ENCODE data around the gene SDHB.

SDHB gene

GRCh38 chr1:17012775-17013490, 40.9 kb downstream of the SDHB start:
- no peak for DNase-seq (ENCODE audit: low spot score)

GRCh38 chr1:17011439-17012307, 42.2 kb downstream of the SDHB start, which contains the start of gene ATP13A2:
Gene ATP13A2, minus strand, starts transcription at chr1:17011928. Its CDS starts 190 bp downstream, at chr1:17011738.
- peak; percentile 69 for DNase-seq (ENCODE audit: low spot score)

DNA sequence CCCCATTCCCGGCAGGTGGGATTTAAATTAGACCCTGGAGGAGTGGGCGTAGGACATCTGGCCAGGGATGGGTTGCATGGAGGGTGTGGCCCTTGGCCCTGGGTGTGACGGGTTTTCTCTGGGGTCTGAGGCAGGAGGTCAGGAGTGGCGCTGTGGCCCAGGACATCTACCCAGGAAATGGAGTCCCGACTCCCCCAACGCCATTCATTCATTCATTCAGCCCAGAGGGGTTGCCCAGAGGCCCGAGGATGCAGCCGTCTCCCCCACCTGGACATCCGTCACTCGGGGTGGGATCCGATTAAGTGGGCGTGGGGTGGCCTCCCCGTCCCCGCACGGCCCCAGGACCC, 42.8 kb downstream of the SDHB start:
- DNase-seq (ENCODE audit: low spot score): no peak

GRCh38 chr1:17009706-17010105, 44.1 kb downstream of the SDHB start:
- no peak for DNase-seq (ENCODE audit: low spot score)

DNA sequence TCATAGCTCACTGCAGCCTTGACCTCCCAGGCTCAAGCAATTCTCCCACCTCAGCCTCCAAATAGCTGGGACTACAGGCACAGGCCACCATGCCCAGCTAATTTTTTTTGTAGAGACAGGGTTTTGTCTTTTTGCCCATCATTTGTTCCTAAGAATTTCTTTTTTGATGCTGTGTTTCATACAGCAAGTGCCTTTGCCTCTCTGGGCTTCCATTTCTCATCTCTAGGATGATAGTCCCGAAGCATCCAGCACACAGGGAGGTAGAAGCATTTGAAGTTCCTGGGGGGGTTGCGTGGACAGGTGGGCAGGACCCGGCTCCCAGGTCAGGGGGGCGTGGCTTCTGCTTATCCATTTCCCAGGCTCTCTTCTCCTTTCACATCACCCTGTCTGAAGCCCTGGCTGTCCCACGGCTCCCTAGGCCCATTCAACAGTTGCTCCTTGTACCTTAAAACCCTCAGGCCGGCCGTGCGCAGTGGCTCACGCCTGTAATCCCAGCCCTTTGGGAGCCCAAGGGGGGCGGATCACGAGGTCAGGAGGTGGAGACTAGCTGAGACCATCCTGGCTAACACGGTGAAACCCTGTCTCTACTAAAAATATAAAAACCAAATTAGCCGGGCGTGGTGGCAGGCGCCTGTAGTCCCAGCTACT, 45.5 kb downstream of the SDHB start:
- DNase-seq (ENCODE audit: low spot score): no peak

GRCh38 chr1:17007121-17007520, 46.7 kb downstream of the SDHB start:
- no peak for DNase-seq (ENCODE audit: low spot score)

- DNase-seq (ENCODE audit: low spot score): no peak
These were observed 48.5 kb downstream of the SDHB start for GRCh38 chr1:17005365-17005740.

DNA sequence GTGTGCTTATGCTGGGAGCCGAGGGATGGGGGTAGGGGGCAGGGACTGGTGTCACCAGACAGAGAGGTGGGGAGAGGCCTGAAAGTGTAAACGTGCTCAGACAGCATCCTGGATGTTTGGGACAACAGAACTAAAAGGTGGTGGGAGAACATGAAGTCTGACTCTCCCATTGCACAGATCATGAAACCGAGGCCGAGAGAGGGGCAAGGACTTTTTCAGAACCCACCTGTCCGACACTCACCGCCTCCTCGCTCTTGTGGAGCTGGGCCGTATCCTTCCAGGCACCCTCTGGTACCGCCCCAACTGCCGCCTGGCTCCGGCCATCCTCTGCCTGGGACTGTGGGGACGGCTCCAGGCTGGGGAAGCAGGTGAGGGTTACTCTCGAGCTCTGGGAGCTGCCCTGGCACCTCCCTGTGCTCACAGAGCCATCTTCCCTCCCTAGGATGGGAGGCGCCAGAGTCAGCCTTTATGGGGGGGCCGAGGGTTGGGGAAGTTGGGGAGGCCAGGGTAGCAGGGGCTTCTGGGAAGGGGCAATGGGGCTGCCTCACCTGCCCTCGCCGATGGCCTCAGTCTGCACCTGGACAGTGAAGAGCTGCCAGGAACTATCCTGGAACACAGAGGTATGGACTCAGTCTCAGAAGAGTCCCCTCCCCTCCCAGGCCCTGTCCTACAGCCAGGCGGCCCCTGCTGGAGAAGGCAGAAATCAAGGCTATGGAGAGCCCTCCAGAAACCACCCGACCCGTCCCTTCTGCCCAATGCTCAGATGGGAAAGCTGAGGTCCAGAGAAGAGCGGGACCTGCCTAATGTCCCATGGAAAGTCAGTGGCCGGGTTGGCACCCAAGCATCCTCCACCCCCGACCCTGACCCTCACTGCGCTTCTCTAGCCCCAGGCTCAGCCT, 49.1 kb downstream of the SDHB start:
- no peak for DNase-seq (ENCODE audit: low spot score)

- DNase-seq (ENCODE audit: low spot score): no peak
These were observed 51.3 kb downstream of the SDHB start for GRCh38 chr1:17002524-17002902.

GRCh38 chr1:17001760-17002523, 51.9 kb downstream of the SDHB start:
- DNase-seq (ENCODE audit: low spot score): no peak

DNA sequence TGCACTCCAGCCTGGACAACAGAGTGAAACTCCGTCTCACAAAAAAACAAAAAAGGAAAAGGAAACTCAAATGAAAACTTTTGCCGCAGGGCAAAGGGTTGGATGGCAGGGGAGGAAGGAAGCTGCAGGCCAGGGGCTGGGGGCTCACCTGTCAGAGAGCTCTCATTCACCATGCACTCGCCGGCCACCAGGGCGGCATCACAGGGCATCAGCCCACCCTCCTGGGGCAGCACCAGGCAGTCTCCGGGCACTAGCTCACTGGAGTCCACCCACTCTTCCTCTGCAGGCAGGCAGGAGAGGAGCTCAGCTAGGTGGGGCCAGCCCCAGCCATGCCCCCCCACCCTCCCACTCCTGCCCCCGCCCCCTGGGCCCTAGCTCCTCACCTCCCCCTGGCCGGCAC, 54.0 kb downstream of the SDHB start:
- no peak for DNase-seq (ENCODE audit: low spot score)

GRCh38 chr1:16998589-16998988, 55.2 kb downstream of the SDHB start:
- peak; percentile 46 for DNase-seq (ENCODE audit: low spot score)

- DNase-seq (ENCODE audit: low spot score): no peak
These were observed 57.0 kb downstream of the SDHB start for GRCh38 chr1:16996845-16997244.

DNA sequence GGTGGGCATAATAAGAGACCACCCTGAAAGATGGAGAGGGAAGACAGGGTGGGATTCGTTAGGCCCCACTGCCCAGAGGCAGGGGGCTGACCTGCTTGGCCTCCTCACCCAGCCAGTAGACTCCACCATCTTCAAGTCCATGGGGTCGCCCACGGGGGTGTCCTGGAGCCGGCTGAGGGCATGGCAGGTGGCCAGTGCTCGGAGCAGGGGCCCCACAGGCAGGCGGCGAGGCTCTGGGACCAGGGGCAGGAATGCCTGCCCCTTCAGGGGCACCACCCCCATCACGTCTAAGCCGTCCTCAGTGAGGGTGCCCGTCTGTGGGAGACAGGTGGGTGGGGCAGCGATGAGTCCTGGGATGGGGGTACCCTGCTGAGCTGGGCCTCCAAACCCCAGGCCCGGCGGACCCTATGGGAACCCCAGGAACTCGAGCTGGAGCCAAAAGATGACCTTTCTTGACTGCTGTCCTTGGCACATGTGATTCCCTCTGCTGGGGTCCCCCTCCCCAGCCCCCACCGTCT, 60.3 kb downstream of the SDHB start:
- DNase-seq (ENCODE audit: low spot score): no peak

- no peak for DNase-seq (ENCODE audit: low spot score)
These were observed 61.2 kb downstream of the SDHB start for GRCh38 chr1:16992675-16993074.

DNA sequence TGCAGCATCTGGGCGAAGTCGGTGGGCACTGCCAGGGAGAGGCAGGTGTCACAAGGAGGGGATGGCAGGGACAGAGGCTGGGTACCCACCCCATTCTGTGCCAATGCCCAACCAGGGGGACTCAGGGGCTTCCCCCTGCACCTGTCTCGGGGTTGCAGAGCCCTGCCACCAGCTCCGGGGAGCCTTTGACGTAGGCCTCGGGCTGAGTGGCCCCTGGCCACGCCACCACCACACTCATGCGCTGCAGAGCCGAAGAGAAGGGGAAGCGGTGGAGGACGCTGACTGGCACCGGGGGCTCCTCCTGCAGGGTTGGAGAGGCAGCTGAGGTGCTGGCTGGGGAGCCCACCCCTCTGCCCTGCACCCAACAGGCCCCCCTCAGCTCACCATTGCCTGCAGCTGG, 61.7 kb downstream of the SDHB start:
- DNase-seq (ENCODE audit: low spot score): no peak

DNA sequence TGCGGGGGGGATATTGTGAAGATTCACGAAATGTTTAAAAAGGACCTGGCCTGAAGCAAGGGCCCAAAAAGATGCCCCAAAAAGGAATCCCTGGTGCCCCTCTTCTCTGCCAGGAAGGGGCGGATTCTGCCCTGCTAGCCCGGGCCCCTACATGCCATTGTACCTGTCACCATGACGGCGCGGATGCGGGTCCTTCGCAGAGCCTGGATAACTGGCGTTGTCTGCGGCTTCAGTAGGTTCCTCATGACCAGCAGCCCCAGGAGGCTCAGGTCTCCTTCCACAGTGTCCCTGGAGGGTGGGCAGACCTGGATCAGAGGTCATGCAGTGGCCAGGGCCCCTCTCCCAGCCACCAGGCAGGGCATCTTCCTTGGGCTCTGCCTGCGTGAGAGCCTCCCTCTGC, 62.3 kb downstream of the SDHB start:
- DNase-seq (ENCODE audit: low spot score): no peak

DNA sequence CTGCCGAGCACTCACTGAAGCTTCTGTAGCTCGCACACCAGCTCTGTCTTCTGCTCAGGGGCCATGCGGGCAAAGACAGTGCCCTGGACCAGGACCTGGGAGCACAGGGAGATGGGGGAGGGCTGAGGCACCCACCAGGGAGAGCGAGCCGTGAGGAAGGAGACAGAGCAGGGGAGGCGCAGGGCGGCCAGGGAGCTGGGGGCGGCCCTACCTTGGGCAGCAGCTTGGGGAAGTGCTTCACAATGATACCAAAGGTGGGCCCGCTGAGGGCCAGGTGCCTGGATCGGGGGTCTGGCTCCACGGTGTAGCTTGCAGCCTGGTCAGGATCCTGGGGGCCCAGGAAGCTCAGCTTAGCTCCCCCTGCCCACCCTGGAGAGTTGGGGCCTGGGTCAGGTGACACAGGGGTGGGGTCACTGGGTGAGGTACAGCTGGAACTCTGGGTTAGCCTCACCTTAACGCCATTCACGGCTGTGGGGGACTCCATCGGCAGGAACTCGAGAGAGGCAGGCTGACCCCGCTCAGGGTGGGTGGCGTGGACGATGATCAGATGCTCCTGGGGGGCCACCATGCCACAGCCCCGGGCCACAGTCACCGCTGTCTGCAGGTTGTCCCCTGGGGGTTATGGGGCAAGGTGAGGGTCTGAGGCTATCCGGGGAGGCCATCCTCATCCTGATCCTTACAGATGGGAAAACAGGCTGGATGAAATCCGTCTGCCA, 64.0 kb downstream of the SDHB start:
- DNase-seq (ENCODE audit: low spot score): no peak

GRCh38 chr1:16988210-16988609, 65.6 kb downstream of the SDHB start:
- no peak for DNase-seq (ENCODE audit: low spot score)

DNA sequence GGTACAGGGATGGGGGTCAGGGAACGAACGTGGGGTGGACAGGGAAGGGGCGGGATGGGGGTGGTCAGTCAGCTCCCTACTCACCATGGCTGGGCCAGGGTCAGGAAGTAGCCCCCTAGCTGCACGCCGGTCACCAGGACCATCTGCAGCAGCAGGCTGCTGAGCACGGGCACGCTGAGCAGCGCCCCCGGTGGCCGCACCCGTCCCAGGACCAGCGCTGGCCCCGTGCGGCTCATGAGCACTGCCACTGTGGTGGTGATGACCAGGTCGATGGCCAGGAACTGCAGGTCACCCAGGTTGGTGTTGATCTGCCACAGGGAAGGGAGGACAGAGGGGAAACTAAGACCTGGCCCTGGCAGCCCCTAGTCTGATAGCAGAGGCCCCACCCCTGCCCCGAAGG, 66.9 kb downstream of the SDHB start:
- no peak for DNase-seq (ENCODE audit: low spot score)
